ENCODE results near the gene CACNG5.

The CACNG5 gene

GRCh38 chr17:66834919-66835454 lies at the start of gene CACNG5:
CACNG5 (plus strand) TSS chr17:66835117; CDS start chr17:66877333, 42,216 bp downstream.
- no peak for DNase-seq (ENCODE audit: low read depth in 2 of 2)

GRCh38 chr17:66786107-66786506 lies 48.8 kb upstream of the CACNG5 start:
- no peak for DNase-seq (ENCODE audit: low read depth in 2 of 2)

GRCh38 chr17:66787914-66788313 lies 47.0 kb upstream of the CACNG5 start:
- DNase-seq (ENCODE audit: low read depth in 2 of 2) = no peak

GRCh38 chr17:66789093-66789492 lies 45.8 kb upstream of the CACNG5 start:
- no peak for DNase-seq (ENCODE audit: low read depth in 2 of 2)

- DNase-seq (ENCODE audit: low read depth in 2 of 2) = no peak
Measured at GRCh38 chr17:66789961-66790437, 44.9 kb upstream of the CACNG5 start.

- DNase-seq (ENCODE audit: low read depth in 2 of 2) = no peak
Measured at GRCh38 chr17:66790501-66791061, 44.3 kb upstream of the CACNG5 start.

GRCh38 chr17:66791347-66791746 lies 43.6 kb upstream of the CACNG5 start:
- no peak for DNase-seq (ENCODE audit: low read depth in 2 of 2)

GRCh38 chr17:66793814-66794213 lies 41.1 kb upstream of the CACNG5 start:
- no peak for DNase-seq (ENCODE audit: low read depth in 2 of 2)

- DNase-seq (ENCODE audit: low read depth in 2 of 2) = no peak
Measured at GRCh38 chr17:66795486-66795885, 39.4 kb upstream of the CACNG5 start.

GRCh38 chr17:66799849-66800537 lies 34.9 kb upstream of the CACNG5 start:
- DNase-seq (ENCODE audit: low read depth in 2 of 2) = no peak

GRCh38 chr17:66803474-66803951 lies 31.4 kb upstream of the CACNG5 start:
- DNase-seq (ENCODE audit: low read depth in 2 of 2) = no peak

GRCh38 chr17:66805567-66805966 lies 29.4 kb upstream of the CACNG5 start:
- no peak for DNase-seq (ENCODE audit: low read depth in 2 of 2)

- DNase-seq (ENCODE audit: low read depth in 2 of 2) = no peak
Measured at GRCh38 chr17:66807182-66807581, 27.7 kb upstream of the CACNG5 start.

GRCh38 chr17:66809408-66809807 lies 25.5 kb upstream of the CACNG5 start:
- DNase-seq (ENCODE audit: low read depth in 2 of 2) = no peak

- no peak for DNase-seq (ENCODE audit: low read depth in 2 of 2)
Measured at GRCh38 chr17:66810951-66811682, 23.8 kb upstream of the CACNG5 start.

GRCh38 chr17:66811683-66812054 lies 23.2 kb upstream of the CACNG5 start:
- no peak for DNase-seq (ENCODE audit: low read depth in 2 of 2)

- DNase-seq (ENCODE audit: low read depth in 2 of 2) = no peak
Measured at GRCh38 chr17:66812571-66812970, 22.3 kb upstream of the CACNG5 start.

- no peak for DNase-seq (ENCODE audit: low read depth in 2 of 2)
Measured at GRCh38 chr17:66813296-66813695, 21.6 kb upstream of the CACNG5 start.

GRCh38 chr17:66814026-66814425 lies 20.9 kb upstream of the CACNG5 start:
- DNase-seq (ENCODE audit: low read depth in 2 of 2) = no peak

GRCh38 chr17:66814570-66814969 lies 20.3 kb upstream of the CACNG5 start:
- DNase-seq (ENCODE audit: low read depth in 2 of 2) = no peak

GRCh38 chr17:66817750-66818149 lies 17.2 kb upstream of the CACNG5 start:
- no peak for DNase-seq (ENCODE audit: low read depth in 2 of 2)

- DNase-seq (ENCODE audit: low read depth in 2 of 2) = no peak
Measured at GRCh38 chr17:66819466-66819865, 15.5 kb upstream of the CACNG5 start.

- no peak for DNase-seq (ENCODE audit: low read depth in 2 of 2)
Measured at GRCh38 chr17:66822009-66822408, 12.9 kb upstream of the CACNG5 start.

Data from stimulated activated CD4-positive, alpha-beta T cell treated with anti-CD3 and anti-CD28 coated beads, Interleukin-4, amount 100 ng/mL, for 48 hours (primary cell).